ENCODE data around the gene RHOD. TPM values are rescaled to one million over a fixed set of nuclear protein-coding genes. Genes with fewer than 3 reads are reported as not detected.

RHOD gene
- polyA plus RNA-seq, 1 donor (not counting 4 experiments of a cell fraction or from before 2014, with no cell fraction given), result 119 TPM

GRCh38 chr11:67016550-67016949 is 40.1 kb upstream of the RHOD start:
- H3K27me3 ChIP-seq (ENCODE audit: control insufficient read depth, extremely low read depth, insufficient read depth, low read length), result no peaks in the 10 kb centered on the region
- H3K4me2 ChIP-seq (ENCODE audit: control insufficient read depth, extremely low read depth, insufficient read depth, low read depth, low read length), result no peak overlapping the region
- no peaks in the 10 kb centered on the region for H3K4me1 ChIP-seq (ENCODE audit: control insufficient read depth, extremely low read depth, insufficient read depth, low read length)
- no peaks in the 10 kb centered on the region for H3K79me2 ChIP-seq (ENCODE audit: control insufficient read depth, insufficient read depth, low read length)
- no peaks in the 10 kb centered on the region for H3K36me3 ChIP-seq (ENCODE audit: control insufficient read depth in 2 of 2, extremely low read depth in 1 of 2, insufficient read depth in 2 of 2, low read length in 2 of 2)
- H3K4me3 ChIP-seq (ENCODE audit: control insufficient read depth in 2 of 3, extremely low read depth in 1 of 3, insufficient read depth in 2 of 3, low read depth in 1 of 3, low read length in 3 of 3), result no peak overlapping the region
- H2AFZ ChIP-seq (ENCODE audit: control insufficient read depth, low read length), result no peak overlapping the region
- DNase-seq (ENCODE audit: low read depth, low spot score), result no peak
- no peaks in the 10 kb centered on the region for H4K20me1 ChIP-seq (ENCODE audit: control insufficient read depth, extremely low read depth, insufficient read depth, low read length)
- no peaks in the 10 kb centered on the region for H3K9me1 ChIP-seq (ENCODE audit: control insufficient read depth, extremely low read depth, insufficient read depth, low read length)
- FAIRE-seq, result no peak
- H3K27ac ChIP-seq (ENCODE audit: control insufficient read depth, insufficient read depth, low read length), result no peak overlapping the region
- no peak overlapping the region for H3K9ac ChIP-seq (ENCODE audit: control insufficient read depth, extremely low read depth, insufficient read depth, low read length)
- TF ChIP-seq EZH2 (IDR thresholded peaks at IDR 0.05; ENCODE audit: low read length) (no peak), CTCF (optimal IDR thresholded peaks at IDR 0.05 in 1 of 3, IDR thresholded peaks at IDR 0.05 in 1 of 3, conservative IDR thresholded peaks at IDR 0.05 in 1 of 3; ENCODE audit: extremely low read depth in 1 of 3, insufficient read depth in 2 of 3, low read length in 3 of 3) (no peak)
- dilution Hi-C loops (cut with MboI; ENCODE audit: extremely low pct_ligation_motif_present, low sequenced_read_pairs), result no loop called here
- no peaks in the 10 kb centered on the region for H3K9me3 ChIP-seq (ENCODE audit: control insufficient read depth, low read depth, low read length)

- Histone ChIP-seq H3K4me2 (ENCODE audit: control insufficient read depth, extremely low read depth, insufficient read depth, low read depth, low read length) (no peak overlapping the region), H3K4me3 (ENCODE audit: control insufficient read depth in 2 of 3, extremely low read depth in 1 of 3, insufficient read depth in 2 of 3, low read depth in 1 of 3, low read length in 3 of 3) (no peak overlapping the region), H2AFZ (ENCODE audit: control insufficient read depth, low read length) (no peak overlapping the region), H3K4me1 (ENCODE audit: control insufficient read depth, extremely low read depth, insufficient read depth, low read length) (peaks cover 23% of the 10 kb centered on the region), H3K79me2 (ENCODE audit: control insufficient read depth, insufficient read depth, low read length) (no peaks in the 10 kb centered on the region), H3K9me3 (ENCODE audit: control insufficient read depth, low read depth, low read length) (no peaks in the 10 kb centered on the region), H3K27me3 (ENCODE audit: control insufficient read depth, extremely low read depth, insufficient read depth, low read length) (peaks cover 26% of the 10 kb centered on the region), H3K9me1 (ENCODE audit: control insufficient read depth, extremely low read depth, insufficient read depth, low read length) (no peaks in the 10 kb centered on the region), H3K9ac (ENCODE audit: control insufficient read depth, extremely low read depth, insufficient read depth, low read length) (no peak overlapping the region), H3K36me3 (ENCODE audit: control insufficient read depth in 2 of 2, extremely low read depth in 1 of 2, insufficient read depth in 2 of 2, low read length in 2 of 2) (no peaks in the 10 kb centered on the region), H3K27ac (ENCODE audit: control insufficient read depth, insufficient read depth, low read length) (no peak overlapping the region), H4K20me1 (ENCODE audit: control insufficient read depth, extremely low read depth, insufficient read depth, low read length) (no peaks in the 10 kb centered on the region)
- DNase-seq (ENCODE audit: low read depth, low spot score) (no peak), FAIRE-seq (no peak)
- TF ChIP-seq EZH2 (IDR thresholded peaks at IDR 0.05; ENCODE audit: low read length) (no peak), CTCF (optimal IDR thresholded peaks at IDR 0.05 in 1 of 3, IDR thresholded peaks at IDR 0.05 in 1 of 3, conservative IDR thresholded peaks at IDR 0.05 in 1 of 3; ENCODE audit: extremely low read depth in 1 of 3, insufficient read depth in 2 of 3, low read length in 3 of 3) (no peak)
- dilution Hi-C loops (cut with MboI; ENCODE audit: extremely low pct_ligation_motif_present, low sequenced_read_pairs), result no loop called here
Observed at GRCh38 chr11:67020949-67021348, 35.7 kb upstream of the RHOD start.

Data from keratinocyte (primary cell).